AG08396 (cell line): ENCODE measurements around the gene UGT1A10.
"Not testable (repeated sequence)": the region's sequence is repeated elsewhere in the genome, so short reads cannot be mapped to it uniquely, and the experiment has no call there.

Experiments used
- DNase-seq: peaks from one replicate; pipeline ENCODE4 v3.0.0; 2012; ENCODE audit warnings: low spot score, mixed read lengths

Gene UGT1A10

DNA sequence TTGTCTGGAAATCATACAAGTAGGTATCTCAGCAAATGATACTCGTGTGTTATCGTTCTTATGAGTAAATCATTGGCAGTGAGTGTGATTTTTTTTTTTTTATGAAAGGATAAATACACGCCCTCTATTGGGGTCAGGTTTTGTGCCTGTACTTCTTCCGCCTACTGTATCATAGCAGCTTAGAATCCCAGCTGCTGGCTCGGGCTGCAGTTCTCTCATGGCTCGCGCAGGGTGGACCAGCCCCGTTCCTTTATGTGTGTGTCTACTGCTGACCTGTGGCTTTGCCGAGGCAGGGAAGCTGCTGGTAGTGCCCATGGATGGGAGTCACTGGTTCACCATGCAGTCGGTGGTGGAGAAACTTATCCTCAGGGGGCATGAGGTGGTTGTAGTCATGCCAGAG, at the start of gene UGT1A10:
UGT1A10 (plus strand) TSS at position 143 of the 400 bp plus-strand sequence; CDS start at position 218, 75 bp downstream.
- not testable (repeated sequence) for DNase-seq

- no peak for DNase-seq
Measured at GRCh38 chr2:233588400-233588799, 47.8 kb upstream of the UGT1A10 start.

DNA sequence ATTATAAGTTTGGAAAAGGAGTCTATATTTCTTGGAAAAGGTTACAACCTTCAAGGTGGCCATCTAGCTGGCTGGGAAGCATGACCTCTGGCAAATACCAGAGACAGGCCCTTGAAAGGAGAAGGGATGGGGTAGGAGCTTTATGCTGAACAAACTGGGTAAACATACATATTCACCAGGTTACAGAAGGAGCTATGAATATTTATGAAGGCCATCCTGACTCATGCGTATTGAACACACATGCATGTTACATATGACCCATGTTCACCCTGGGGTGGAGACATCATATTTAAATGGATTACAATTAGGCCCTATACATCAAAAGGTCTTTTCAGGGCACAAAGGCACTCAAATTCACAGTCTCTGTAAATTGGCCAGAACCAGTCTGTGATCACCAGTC, 43.5 kb upstream of the UGT1A10 start:
- DNase-seq: not testable (repeated sequence)

GRCh38 chr2:233593201-233593600, 43.0 kb upstream of the UGT1A10 start:
- DNase-seq: no peak

- no peak for DNase-seq
Measured at GRCh38 chr2:233597522-233597921, 38.7 kb upstream of the UGT1A10 start.

- DNase-seq: no peak
Measured at GRCh38 chr2:233598952-233599351, 37.3 kb upstream of the UGT1A10 start.

DNA sequence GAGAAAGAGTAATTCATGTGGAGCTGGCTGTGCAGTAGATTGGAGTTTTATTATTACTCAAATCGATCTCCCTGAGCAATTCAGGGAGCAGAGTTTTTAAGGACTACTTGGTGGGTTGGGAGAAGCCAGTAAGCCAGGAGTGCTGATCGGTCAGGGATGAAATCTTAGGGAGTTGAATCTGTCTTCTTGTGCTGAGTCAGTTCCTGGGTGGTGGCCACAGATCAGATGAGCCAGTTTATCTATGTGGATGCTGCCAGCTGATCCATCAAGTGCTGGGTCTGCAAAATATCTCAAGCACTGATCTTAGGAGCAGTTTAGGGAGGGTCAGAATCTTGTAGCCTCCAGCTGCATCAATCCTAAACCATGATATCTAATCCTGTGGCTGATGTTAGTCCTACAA, 35.9 kb upstream of the UGT1A10 start:
- DNase-seq: no peak

DNA sequence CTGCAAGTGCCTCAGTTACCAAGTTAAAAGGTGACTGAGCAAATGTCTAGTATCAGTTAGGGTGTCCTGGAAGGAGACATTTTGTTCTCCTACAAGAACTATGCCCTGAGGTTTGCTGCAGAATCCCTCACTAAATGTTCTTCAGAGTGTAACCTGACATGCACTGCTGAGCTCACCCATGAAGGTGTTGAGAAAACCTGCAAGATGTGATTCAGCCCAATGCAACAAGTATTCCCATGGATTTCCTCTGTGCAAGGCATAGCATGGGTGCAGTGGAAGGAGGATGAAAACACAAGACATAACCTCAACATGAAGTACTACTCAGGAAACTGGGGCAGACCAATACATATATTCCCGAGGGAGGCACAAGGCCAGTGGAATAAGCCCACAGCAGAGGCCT, 34.2 kb upstream of the UGT1A10 start:
- no peak for DNase-seq

DNA sequence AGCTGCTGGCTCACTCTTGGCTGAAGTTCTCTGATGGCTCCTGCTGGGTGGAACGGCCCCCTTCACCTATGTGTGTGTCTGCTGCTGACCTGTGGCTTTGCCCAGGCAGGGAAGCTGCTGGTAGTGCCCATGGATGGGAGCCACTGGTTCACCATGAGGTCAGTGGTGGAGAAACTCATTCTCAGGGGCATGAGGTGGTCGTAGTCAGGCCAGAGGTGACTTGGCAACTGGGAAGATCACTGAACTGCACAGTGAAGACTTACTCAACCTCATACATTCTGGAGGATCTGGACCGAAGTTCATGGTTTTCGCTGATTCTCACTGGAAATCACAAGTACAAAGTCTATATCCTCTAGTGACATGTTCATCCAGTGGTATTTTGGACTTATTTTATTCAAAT, 32.7 kb upstream of the UGT1A10 start:
- no peak for DNase-seq

GRCh38 chr2:233604826-233605225, 31.4 kb upstream of the UGT1A10 start:
- DNase-seq: no peak

GRCh38 chr2:233605680-233606079, 30.6 kb upstream of the UGT1A10 start:
- no peak for DNase-seq

DNA sequence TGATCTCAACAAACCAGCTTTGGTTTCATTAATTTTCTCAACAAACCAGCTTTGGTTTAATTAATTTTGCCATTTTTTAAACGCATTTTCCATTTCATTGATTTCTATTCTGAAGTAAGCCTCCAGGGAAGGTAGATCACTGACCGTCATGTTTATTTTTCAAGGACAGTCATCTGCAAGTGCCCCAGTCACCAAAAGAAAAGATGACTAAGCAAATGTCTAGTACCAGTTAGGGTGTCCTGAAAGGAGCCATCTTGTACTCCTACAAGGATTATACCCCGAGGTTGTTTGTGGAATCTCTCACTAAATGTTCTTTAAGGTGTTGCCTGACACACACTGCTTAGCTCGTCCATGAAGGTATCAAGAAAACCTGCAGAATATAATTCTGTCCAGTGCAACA, 25.0 kb upstream of the UGT1A10 start:
- no peak for DNase-seq

DNA sequence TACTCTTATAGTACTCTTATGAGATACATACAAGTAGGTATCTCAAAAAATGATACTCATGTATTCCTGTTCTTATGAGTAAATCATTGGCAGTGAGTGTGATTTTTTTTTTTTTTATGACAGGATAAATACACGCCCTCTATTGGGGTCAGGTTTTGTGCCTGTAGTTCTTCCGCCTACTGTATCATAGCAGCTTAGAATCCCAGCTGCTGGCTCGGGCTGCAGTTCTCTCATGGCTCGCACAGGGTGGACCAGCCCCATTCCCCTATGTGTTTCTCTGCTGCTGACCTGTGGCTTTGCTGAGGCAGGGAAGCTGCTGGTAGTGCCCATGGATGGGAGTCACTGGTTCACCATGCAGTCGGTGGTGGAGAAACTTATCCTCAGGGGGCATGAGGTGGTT, 18.8 kb upstream of the UGT1A10 start, which contains the start of gene UGT1A8:
UGT1A8 (plus strand) TSS at position 158 of the 400 bp plus-strand sequence; CDS start at position 233, 75 bp downstream.
- not testable (repeated sequence) for DNase-seq

GRCh38 chr2:233620204-233620603, 16.0 kb upstream of the UGT1A10 start:
- no peak for DNase-seq

DNA sequence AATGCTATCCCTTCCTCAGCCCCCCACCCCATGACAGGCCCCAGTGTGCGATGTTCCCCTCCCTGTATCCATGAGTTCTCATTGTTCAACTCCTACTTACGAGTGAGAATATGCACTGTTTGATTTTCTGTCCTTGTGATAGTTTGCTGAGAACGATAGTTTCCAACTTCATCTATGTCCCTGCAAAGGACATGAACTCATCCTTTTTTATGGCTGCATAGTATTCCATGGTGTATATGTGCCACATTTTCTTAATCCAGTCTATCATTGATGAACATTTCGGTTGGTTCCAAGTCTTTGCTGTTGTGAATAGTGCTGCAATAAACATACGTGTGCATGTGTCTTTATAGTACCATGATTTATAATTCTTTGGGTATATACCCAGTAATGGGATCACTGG, 14.4 kb upstream of the UGT1A10 start:
- not testable (repeated sequence) for DNase-seq

DNA sequence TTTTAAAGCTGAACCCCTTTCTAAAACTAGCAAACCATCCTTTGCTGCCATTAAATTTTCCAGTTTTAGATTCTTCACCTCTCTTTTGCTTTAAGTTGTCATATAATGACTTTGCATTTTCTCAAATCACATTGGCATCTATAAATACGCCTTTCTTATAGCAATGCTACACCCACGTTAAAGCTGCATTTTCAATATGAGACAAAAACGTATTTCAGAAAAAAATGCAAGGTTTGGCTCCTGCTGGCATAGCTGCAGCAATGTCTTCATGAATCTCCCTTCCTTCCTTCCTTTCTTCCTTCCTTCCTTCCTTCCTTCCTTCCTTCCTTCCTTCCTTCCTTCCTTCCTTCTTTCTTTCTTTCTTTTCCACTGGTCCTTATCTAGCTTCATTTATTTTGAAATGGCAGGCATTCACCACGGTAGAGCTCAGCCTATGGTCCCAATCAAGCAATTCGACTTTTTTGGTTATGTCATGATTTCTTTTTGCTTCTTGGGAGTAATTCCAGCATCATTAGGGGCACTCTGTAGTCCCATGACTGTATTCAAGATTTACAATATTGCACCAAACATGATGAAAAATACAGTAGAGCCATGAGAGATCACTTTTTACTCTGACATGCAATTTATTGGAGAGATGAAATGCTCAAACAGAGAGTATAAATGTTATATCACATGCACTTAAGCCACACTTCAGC, 8.8 kb upstream of the UGT1A10 start:
- DNase-seq: no peak

GRCh38 chr2:233638836-233639235, 2.6 kb downstream of the UGT1A10 start:
- DNase-seq: no peak

- DNase-seq: no peak
Measured at GRCh38 chr2:233639860-233640259, 3.6 kb downstream of the UGT1A10 start.

DNA sequence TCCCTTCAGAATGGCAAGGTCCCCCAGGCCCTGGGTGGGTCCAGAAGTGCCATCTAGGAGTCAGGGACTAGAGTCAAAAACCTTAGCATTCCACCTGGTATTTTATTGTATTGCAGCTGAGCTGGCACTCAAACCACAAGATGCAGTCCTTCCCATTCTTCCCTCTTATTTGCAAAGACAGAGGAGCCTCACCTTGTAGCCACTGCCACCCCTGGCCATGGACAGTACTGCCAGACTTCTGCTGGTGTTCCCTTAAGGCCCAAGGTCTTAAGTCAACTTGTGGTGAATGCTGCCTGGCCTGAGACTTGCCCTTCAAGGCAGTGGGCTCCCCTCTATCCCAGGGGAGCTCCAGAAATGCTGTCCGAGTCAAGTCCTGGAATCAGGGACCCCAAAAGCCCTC, 6.9 kb downstream of the UGT1A10 start:
- DNase-seq: no peak

GRCh38 chr2:233646033-233646432, 9.8 kb downstream of the UGT1A10 start:
- DNase-seq: not testable (repeated sequence)

DNA sequence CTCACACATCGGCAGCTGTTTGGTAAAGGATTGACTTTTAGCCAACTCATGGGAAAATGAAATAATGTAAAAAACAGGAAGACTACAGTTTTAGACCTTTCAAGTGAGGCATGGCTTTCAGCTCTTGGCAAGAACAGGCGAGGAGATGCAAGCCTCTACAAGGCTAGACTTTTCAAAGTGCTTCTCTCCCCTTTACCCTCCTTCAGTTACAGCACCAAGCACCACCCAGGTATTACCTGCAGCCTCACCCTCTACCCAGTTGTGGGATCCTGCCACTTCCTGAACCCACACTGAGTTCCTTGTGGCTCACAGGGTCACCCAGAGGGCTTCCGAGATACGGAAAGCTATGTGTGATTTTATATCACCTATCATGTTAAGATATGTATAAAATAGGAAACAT, 14.7 kb downstream of the UGT1A10 start:
- no peak for DNase-seq

DNA sequence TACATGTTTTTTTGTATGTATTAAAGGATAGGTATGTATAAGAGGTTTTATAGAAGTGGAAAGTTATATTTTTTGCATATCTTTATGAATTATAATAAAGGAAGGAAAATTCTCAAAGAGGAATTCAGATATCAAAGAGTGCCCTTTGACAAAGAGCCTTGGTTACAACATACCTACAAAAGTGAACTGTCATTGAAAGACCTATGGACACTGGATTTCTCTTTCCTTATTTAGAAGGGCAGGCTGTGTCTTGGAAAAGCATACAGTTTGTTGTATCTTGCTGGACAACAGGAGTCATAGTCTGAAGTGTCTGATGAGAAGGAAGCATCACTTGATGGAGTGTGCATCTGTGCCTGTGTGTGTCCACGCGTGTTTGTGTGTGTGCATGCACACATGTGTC, 15.2 kb downstream of the UGT1A10 start:
- no peak for DNase-seq

- DNase-seq: no peak
Measured at GRCh38 chr2:233654501-233654900, 18.3 kb downstream of the UGT1A10 start.

- DNase-seq: no peak
Measured at GRCh38 chr2:233655043-233655442, 18.8 kb downstream of the UGT1A10 start.
